HepG2 (cell line): ENCODE results near the gene HPDL. TPM values are rescaled to one million over a fixed set of nuclear protein-coding genes. Genes with fewer than 3 reads are reported as not detected.

ENCODE experiments used
- ATAD3A ChIP-seq: sonication (generic); formaldehyde crosslinking; IDR thresholded peaks from 2 replicates; pipeline ENCODE4 v1.4.0; 2020; ENCODE audit warnings: missing genetic modification reagents
- BORCS8-MEF2B ChIP-seq: sonication (generic); formaldehyde crosslinking; IDR thresholded peaks from 2 replicates; pipeline ENCODE4 v1.8.0; 2022; ENCODE audit warnings: mild to moderate bottlenecking, missing genetic modification reagents
- JDP2 ChIP-seq: sonication (generic); formaldehyde crosslinking; IDR thresholded peaks from 2 replicates; pipeline ENCODE4 v1.8.1; 2022; ENCODE audit warnings: missing genetic modification reagents, borderline replicate concordance
- MBNL3 ChIP-seq: fragments of 250-450 bp; sonication (Bioruptor Pico); conservative IDR thresholded peaks from 2 replicates; pipeline ENCODE4 v1.8.0; 2022; ENCODE audit warnings: mild to moderate bottlenecking, inconsistent platforms
- THAP7 ChIP-seq: sonication (generic); formaldehyde crosslinking; IDR thresholded peaks from 2 replicates; pipeline ENCODE4 v1.8.1; 2023; ENCODE audit warnings: mild to moderate bottlenecking, missing genetic modification reagents
- ZNF205 ChIP-seq: IDR thresholded peaks from 2 replicates; pipeline ENCODE4 v1.6.1; 2018; ENCODE audit warnings: missing biosample characterization, missing genetic modification reagents
- ZNF407 ChIP-seq: sonication (generic); formaldehyde crosslinking; IDR thresholded peaks from one replicate; pipeline ENCODE4 v1.5.1; 2020; ENCODE audit warnings: mild to moderate bottlenecking, missing genetic modification reagents; ENCODE audit errors: not compliant biosample characterization
- ZNF513 ChIP-seq: sonication (generic); formaldehyde crosslinking; conservative IDR thresholded peaks from 2 replicates; pipeline ENCODE4 v1.5.0; 2020; ENCODE audit warnings: missing genetic modification reagents
- ZNF569 ChIP-seq: sonication (generic); formaldehyde crosslinking; IDR thresholded peaks from 2 replicates; pipeline ENCODE4 v1.5.0; 2020; ENCODE audit warnings: mild to moderate bottlenecking, missing genetic modification reagents, moderate library complexity, borderline replicate concordance
- polyA plus RNA-seq, 8 experiments: library from polyadenylated mRNA; depleted of rRNA in 3 of 8; stranded (reverse) in 7 of 8; unstranded in 1 of 8; fragments of >200 nt; fragmentation: Illumina TruSeq in 4 of 8; extraction: Trizol in 4 of 8; gene quantifications; 2 replicates each; pipeline versions ENCODE4 v1.2.1 to v1.2.3, GENCODE V29; 2011 to 2016; ENCODE audit warnings: low read depth in 4 of 8, missing spikeins in 1 of 8, mixed read lengths in 1 of 8; ENCODE audit not compliant: insufficient read depth in 1 of 8
- total RNA-seq, 5 experiments: library from RNA; depleted of rRNA; stranded (reverse); fragments of >200 nt; fragmentation: Illumina TruSeq; extraction: Trizol; gene quantifications; 2 replicates each; pipeline ENCODE4 v1.2.3, GENCODE V29; 2016; ENCODE audit warnings: low read depth in 1 of 5
- TF ChIP-seq, protein P1 (sequence below): sonication (generic); formaldehyde crosslinking; IDR thresholded peaks from 2 replicates; pipeline ENCODE4 v1.8.0; 2022; ENCODE audit warnings: missing genetic modification reagents, mild to moderate bottlenecking, borderline replicate concordance

HPDL gene
- total and polyA plus RNA-seq, 2 of the 13 experiments (the other 11 are each of a cell fraction or from before 2014, with no cell fraction given): not detected

DNA sequence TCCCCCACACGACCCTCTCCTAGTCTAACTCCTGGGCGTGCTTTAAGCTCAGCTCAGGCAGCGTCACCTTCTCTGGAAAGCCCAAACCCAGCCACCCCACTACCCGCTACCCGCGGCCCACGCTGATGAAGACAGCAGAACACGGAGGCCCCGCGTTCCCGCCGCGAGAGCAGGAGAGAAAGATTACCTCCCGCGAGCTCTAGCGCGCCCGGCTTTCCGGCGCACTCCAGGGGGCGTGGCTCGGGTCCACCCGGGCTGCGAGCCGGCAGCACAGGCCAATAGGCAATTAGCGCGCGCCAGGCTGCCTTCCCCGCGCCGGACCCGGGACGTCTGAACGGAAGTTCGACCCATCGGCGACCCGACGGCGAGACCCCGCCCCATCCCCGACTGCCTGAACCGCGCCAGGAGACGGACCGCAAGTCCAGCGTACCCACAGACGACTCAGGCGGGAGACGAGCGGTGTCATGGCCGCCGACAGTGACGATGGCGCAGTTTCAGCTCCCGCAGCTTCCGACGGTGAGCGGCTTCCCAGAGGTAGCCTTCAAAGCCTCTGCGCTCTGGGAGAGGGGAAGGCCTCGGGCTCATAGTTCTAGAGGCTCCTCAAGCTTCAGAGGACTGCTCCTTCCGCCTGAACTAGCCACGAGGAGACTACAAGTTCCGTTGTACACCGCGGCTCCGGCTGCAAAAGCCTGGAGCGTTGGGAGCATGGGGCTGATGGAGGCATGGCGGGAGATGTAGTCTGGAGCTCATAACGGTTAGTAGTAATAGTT is 13.3 kb downstream of the HPDL start, which contains the start of the genes MUTYH and TOE1 (continued):
- peak; percentile 81 for TF ChIP-seq ZNF407
- no peak for TF ChIP-seq MBNL3
- TF ChIP-seq, protein P1, sequence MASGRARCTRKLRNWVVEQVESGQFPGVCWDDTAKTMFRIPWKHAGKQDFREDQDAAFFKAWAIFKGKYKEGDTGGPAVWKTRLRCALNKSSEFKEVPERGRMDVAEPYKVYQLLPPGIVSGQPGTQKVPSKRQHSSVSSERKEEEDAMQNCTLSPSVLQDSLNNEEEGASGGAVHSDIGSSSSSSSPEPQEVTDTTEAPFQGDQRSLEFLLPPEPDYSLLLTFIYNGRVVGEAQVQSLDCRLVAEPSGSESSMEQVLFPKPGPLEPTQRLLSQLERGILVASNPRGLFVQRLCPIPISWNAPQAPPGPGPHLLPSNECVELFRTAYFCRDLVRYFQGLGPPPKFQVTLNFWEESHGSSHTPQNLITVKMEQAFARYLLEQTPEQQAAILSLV (CRISPR knock-in tag): no peak
- no peak for TF ChIP-seq ATAD3A (CRISPR knock-in tag)
- TF ChIP-seq ZNF569 (CRISPR knock-in tag): no peak
- peak; percentile 62; the same call in 1 of the 2 replicates for TF ChIP-seq THAP7
- no peak for TF ChIP-seq JDP2 (CRISPR knock-in tag)
- peak; percentile 77 for TF ChIP-seq BORCS8-MEF2B (CRISPR knock-in tag)
- no peak for TF ChIP-seq ZNF513 (CRISPR knock-in tag)
- TF ChIP-seq ZNF205 (CRISPR knock-in tag): no peak
